HG03442 (cell line): ENCODE data around the gene DNAAF2.
"Not testable (repeated sequence)": the region's sequence is repeated elsewhere in the genome, so short reads cannot be mapped to it uniquely, and the experiment has no call there.

Experiments used
- ATAC-seq: cut with Tn5 transposase; IDR thresholded peaks from one replicate; pipeline ENCODE4 v1.9.1; 2021; ENCODE audit warnings: mild to moderate bottlenecking, moderate library complexity; ENCODE audit not compliant: unreplicated experiment

The DNAAF2 gene

DNA sequence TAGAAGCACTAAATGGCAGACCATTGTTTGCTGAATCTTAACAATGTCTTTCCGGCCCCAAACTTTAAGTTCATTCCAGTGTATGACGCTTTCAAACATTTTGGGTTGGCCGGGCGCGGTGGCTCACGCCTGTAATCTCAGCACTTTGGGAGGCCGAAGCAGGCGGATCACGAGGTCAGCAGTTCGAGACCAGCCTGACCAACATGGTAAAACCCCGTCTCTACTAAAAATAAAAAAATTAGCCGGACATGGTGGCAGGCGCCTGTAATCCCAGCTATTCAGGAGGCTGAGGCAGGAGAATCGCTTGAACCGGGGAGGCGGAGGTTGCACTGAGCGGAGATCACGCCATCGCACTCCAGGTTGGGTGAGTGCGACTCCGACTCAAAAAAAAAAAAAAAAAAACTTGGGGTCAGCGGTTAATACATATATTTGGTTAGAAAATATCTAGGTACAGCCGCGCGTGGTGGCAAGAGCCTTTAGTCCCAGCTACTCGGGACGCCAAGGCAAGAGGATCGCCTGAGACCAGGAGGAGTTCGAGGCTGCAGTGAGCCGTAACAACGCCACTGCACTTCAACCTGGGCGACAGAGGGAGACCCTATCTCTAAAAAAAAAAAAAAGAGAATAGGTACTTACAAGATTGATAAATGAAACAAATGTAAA lies 49.9 kb downstream of the DNAAF2 start:
- not testable (repeated sequence) for ATAC-seq

DNA sequence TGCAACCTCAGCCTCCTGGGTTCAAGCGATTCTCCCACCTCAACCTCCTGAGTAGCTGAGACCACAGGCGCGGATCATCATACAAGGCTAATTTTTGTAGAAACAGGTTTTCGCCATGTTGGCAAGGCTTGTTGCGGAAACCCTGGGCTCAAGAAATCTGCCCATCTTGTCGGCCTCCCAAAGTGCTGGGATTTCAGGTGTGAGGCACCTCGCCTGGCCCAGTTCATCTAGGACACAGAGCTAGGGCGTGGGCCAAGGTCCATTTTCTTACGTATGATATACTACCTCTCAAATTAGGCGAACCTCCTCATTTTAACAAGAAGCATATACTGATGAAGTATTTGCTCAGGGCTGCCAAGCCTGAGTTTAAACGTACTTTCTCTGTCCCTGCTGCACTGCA lies 51.0 kb downstream of the DNAAF2 start:
- no peak for ATAC-seq

DNA sequence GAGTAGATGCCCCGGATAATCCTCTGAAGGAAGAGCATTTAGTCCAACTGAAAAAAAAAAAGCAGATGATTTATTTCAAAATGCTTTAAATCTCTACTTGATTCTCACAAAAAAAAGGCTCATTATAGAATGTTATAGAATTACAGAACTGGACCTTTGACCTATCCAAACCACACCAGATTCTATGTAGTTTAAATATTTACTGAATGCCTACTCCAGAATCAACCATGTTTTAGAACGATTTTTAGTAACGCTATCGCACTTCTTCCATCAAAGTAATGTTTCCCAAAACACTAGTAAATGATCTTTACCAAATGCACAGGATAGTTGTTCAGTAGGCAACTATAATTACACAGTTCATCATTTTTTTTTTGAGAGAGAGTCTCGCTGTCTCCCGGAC lies 51.4 kb downstream of the DNAAF2 start:
- ATAC-seq = no peak

DNA sequence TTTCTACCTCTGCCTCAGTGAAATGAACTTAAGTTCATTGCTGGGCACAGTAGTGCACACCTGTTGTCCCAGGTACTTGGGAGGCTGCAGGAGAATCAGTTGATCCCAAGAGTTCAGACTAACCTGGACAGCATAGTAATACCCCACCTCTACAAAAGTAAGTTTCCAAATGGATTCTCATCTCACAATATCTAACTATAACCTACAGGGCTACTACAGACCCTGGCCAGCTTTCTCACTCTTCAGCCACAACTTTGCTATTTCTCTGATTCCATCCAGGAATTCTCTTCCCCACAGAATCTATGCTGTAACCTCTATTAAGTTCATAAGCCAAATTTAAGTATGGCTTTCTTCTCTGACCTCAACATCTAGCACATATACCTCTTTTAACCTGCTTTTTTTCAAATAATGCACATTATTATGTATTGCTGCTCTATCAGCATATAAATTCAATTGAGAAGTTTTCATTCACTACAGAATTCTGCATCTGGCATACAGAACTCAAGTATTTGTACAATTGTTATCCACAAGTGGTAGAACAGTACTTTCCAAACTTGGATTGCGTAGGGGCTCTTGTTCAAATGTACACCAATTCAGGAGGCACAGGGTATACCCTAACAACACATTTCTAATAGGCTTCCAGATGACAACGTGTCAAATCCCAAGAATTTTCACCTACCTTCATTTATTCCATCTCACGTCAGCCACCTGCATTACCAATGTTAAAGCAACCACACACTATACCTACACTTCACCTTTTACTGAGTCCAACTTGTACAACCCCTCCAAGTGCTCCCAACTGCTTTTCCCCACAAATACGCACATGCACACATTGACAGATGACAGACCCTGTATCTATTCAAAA lies 52.7 kb downstream of the DNAAF2 start:
- ATAC-seq = no peak

DNA sequence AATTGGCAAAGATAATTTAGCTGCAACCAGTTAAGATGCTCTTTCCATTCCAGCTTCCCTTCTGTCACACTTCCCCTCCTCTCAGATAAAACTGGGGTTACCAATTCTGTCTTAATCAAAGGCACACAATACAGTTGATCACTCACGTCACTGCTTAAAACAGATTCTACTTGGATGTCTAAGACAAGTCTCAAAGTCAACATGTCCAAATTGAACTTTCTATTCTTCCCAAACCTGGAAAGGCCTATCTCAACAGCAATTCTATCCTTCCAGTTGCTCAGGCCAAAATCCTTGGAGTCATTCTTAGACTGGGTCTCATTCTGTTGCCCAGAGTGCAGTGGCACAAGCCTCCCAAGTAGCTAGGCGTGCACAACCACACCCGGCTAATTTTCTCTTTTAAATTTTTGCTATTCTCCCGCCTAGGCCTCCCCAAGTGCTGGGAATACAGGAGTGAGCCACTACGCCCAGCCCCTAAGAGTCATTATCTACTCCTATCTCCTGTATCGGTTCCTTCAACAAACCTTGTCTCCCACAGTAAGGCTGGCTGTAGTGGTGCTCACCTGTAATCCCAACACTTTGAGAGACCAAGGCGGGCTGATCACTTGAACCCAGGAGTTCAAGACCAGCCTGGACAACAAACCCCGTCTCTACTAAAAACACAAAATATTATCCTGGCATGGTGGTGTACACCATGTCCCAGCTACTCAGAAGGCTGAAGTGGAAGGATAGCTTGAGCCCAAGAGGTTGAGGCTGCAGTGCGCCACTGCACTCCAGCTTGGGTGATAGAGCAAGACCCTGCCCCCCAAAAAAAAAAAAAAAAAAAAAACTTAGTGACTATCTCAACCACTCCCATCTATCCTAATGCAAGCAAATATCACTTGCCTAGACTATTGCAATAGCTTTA lies 53.6 kb downstream of the DNAAF2 start:
- no peak for ATAC-seq

DNA sequence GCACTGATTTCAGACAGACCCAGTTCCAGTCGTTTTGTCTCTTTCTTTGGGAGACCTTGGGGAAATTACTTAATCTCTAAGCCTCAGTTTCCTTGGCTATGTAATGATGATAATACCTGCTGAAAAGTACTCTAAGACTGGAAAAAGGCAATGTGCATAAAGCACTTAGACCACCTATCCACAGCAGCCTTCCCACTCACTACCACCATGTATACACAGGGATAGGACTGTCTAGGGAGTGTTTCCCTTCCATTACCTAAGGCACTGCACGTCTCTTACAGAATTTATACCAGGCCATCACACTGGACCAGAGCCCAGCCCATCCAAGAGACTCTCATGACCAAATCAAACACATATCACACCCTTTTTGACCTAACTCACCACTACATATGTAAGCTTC lies 55.2 kb downstream of the DNAAF2 start:
- no peak for ATAC-seq

DNA sequence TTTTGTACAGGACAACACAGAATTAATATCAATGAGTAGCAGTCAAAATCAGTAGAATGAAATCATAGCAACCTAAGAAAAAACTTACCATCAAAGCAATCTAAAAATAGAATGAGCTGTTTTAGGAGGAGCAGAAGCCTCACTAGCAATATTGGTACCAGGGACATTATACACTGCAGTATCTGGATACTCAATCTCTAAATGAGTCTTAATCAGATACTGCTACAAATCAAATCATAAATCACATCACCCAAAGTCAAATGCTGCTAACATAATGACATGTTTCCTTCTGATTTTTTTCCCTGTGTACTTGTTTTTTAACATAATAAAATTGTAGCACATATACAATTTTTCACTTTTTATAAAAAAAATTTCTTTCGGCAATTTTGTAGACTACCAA lies 56.9 kb downstream of the DNAAF2 start:
- ATAC-seq = no peak
